Stimulated activated CD8-positive, alpha-beta memory T cell treated with anti-CD3 and anti-CD28 coated beads, Interleukin-7, amount 100 ng/mL, for 1 hour (primary cell): ENCODE measurements around the gene ZAR1L.

ENCODE experiments used
- DNase-seq, 2 donors: peaks; one replicate each; pipeline ENCODE4 v3.0.0-alpha.2; 2020; ENCODE audit warnings: low read depth in 2 of 2

Gene ZAR1L

DNA sequence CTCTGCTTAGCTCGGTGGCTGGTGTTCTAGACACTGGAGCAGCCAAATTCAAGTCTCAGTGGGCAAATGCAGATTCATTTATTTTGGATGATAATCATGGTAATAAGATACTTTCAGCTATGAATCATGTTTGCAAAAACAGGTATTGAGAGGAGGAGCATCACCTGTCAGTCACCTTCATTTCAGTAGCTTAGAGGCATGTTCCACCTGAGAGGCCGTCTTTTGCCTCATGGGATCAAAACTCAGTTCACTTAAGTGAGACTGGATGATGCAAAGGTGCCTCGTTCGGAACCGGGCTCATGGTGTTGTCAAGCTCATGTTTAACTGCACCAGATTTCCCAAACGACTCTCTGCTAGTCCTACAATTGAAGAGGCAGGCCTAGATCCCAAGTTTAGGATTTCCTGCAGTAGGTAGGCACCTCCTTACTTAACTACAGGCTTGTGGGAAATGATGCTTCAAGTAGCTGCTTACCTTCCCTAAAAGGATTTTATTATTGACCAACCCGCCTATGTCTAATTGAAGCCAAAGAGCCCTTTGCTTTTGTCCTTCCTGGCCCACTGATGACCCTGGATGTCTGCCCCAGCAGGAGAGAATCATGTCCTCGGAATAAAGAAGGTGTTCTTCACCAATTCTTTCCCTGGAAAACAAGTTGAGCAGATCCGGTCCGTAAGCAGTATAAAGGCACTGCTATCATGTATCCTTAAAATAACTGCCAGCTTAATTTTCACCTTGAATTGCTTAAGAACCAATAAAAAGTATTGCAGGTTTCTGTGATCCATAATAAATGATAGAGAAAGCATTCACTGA lies 60.0 kb downstream of the ZAR1L start:
- DNase-seq, result no peak

DNA sequence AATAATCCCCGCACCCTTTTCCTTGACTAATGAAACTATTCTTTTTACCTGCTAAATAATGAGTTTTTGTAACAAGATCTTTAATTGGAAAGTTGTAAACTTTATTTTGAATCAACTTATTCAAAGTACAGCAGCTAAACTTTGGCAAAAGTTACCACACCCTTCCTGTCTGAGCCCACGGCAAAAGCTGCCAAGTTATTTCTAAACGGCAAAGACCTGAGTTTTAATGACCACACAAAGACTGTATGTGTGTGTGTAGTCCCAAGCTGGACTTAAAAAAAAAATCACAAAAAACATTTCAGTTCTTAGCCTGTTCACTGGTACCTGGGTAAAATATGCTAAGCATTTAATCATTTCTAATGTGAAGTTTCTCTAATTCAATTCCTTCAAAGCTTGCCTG lies 60.7 kb downstream of the ZAR1L start:
- no peak for DNase-seq

DNA sequence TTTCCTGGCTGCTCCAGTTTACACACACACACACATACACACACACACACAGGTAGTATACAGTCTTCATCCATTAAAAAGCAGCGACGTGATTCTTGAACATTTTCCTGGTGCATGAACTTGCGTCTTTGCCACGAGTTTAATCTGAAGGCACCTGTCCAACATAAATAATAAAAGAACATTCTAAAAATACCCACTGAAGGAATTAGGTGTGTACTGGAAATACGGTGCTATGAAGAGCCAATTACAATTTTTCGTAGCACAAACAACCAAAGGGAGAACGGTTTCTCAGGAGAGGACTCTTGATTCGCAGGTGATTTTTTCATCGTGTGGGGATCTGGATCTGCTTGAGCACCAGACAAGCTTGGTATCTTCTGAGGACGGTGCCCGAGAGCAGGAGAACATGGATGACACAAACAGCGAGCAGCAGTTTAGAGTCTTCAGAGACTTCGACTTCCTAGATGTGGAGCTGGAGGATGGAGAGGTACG lies 61.2 kb downstream of the ZAR1L start:
- no peak for DNase-seq
